ENCODE data around the gene TMEM179.

GRCh38 chr14:104638190-104638589 lies 33.6 kb upstream of the TMEM179 start:
- no peak for TF ChIP-seq EZH2 (IDR thresholded peaks at IDR 0.05; ENCODE audit: insufficient read depth, poor library complexity, severe bottlenecking)
- no peak for TF ChIP-seq EZH2phosphoT487 (IDR thresholded peaks at IDR 0.05; ENCODE audit: insufficient read depth, low read depth)

Measured in GM23248 (cell line).